HG03521 (cell line): ENCODE measurements around the gene PEX14.
"Not testable (repeated sequence)": the region's sequence is repeated elsewhere in the genome, so short reads cannot be mapped to it uniquely, and the experiment has no call there.

ENCODE experiments used
- ATAC-seq: cut with Tn5 transposase; IDR thresholded peaks from one replicate; pipeline ENCODE4 v1.9.1; 2021; ENCODE audit warnings: mild to moderate bottlenecking, moderate library complexity; ENCODE audit not compliant: unreplicated experiment

The PEX14 gene

GRCh38 chr1:10474613-10475507 is at the start of gene PEX14:
Gene PEX14 (plus strand): TSS chr1:10474950. CDS start chr1:10474967, 17 bp downstream.
- ATAC-seq: peak; percentile 49

GRCh38 chr1:10425826-10426534 is 48.8 kb upstream of the PEX14 start:
- ATAC-seq: not testable (repeated sequence)

GRCh38 chr1:10426535-10426848 is 48.3 kb upstream of the PEX14 start:
- ATAC-seq: not testable (repeated sequence)

- no peak for ATAC-seq
Observed at GRCh38 chr1:10428984-10429383, 45.8 kb upstream of the PEX14 start.

GRCh38 chr1:10429868-10430215 is 44.9 kb upstream of the PEX14 start:
- peak; percentile 19 for ATAC-seq

- ATAC-seq: peak; percentile 74
Observed at GRCh38 chr1:10430216-10431069, 44.3 kb upstream of the PEX14 start, which contains the start of gene CENPS. Gene CENPS (plus strand): TSS chr1:10430433. CDS start chr1:10430518, 85 bp downstream.

GRCh38 chr1:10431070-10431730 is 43.5 kb upstream of the PEX14 start:
- ATAC-seq: no peak

GRCh38 chr1:10432910-10433700 is 41.6 kb upstream of the PEX14 start:
- no peak for ATAC-seq

GRCh38 chr1:10433790-10434189 is 41.0 kb upstream of the PEX14 start:
- no peak for ATAC-seq

- ATAC-seq: no peak
Observed at GRCh38 chr1:10434590-10434989, 40.2 kb upstream of the PEX14 start.

- ATAC-seq: no peak
Observed at GRCh38 chr1:10437052-10437451, 37.7 kb upstream of the PEX14 start.

- no peak for ATAC-seq
Observed at GRCh38 chr1:10438677-10439163, 36.0 kb upstream of the PEX14 start.

- no peak for ATAC-seq
Observed at GRCh38 chr1:10440305-10440704, 34.4 kb upstream of the PEX14 start.

- ATAC-seq: no peak
Observed at GRCh38 chr1:10440794-10441193, 34.0 kb upstream of the PEX14 start.

GRCh38 chr1:10444248-10444647 is 30.5 kb upstream of the PEX14 start:
- ATAC-seq: no peak

- no peak for ATAC-seq
Observed at GRCh38 chr1:10444795-10445397, 29.9 kb upstream of the PEX14 start.

GRCh38 chr1:10446790-10447422 is 27.8 kb upstream of the PEX14 start:
- no peak for ATAC-seq

- ATAC-seq: no peak
Observed at GRCh38 chr1:10449751-10450150, 25.0 kb upstream of the PEX14 start, which contains the start of gene CORT. Gene CORT (plus strand): TSS chr1:10450031. CDS start chr1:10450224, 193 bp downstream.
